ENCODE data around the gene ERC2.

DNA sequence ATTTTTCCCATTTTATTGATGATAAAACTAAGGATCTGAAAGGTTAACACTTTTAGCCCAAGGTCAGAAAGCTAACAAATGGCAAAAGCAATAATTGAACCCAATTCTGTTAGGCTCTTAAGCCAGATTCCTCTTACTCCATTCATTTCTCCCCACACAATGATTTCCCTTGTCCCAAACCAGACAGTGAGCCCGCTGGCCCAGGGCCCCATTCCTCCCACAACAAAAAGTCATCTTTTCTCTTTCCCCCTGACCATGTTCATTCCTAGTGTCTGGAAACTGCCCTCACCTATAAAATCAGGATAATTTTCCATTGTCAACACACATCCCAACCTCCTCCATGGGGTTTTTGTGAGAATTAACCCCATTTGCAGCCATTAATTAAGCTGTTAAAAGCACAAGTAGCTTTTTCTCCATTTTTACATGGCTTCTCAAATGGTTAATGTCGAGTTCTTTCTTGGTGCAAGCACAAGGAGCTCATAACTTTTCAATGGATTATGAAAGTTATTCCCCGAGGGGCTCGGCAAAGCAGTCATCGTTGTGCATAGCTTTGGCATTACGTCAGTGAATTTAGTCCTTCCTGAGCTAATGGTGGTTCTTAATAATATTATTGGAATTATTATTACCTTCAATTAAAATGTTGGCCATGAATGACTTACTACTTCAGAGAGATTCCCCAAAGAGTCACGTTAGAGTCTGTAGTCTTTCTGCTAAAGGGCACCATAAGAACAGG is 830.2 kb downstream of the ERC2 start:
- TF ChIP-seq CTCF (conservative IDR thresholded peaks at IDR 0.05; ENCODE audit: low read length) (no peak), EZH2phosphoT487 (IDR thresholded peaks at IDR 0.05; ENCODE audit: borderline replicate concordance) (no peak)
